ENCODE data around the gene THRAP3.

THRAP3 gene

DNA sequence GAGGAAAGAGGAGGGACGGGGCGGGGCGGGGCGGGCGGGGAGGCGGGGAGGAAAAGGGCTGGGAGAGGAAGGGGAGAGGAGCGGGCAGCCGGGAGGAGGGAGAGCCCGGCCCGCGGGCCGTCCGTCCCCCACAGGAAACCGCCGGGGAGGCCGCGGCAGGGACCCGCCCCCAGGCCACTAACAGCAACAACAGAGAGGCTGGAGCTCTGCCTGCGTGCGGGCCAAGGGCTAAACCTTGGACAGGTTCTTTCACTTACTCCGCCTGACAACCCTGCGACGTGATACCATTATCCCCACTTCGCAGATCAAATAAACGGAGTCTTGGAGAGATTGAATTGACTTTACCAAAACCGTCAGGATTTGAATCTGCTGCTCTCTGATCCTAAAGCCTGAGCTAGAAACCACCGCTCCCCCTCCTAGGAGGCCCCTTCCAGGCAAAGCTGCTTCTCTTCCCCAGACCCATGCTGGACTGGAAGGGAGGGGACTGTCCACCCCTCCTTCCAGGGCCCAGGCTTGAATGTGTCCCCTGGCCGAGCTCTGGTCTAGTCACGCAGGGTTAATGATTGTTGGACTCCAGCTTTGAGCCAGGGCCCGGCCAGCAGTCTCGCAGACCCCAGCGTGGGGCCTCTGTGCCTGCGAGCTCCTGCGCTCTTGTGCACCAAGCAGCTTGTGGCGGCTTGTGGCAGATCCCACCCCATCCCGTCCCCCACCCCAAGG lies 99.6 kb downstream of the THRAP3 start, which contains the start of gene EVA1B:
Gene EVA1B (minus strand): TSS at position 10 of the 717 bp plus-strand sequence. CDS start 608 bp downstream, outside the sequence.
- no peak for DNase-seq (ENCODE audit: low read depth)

- no peak for DNase-seq (ENCODE audit: low read depth)
Observed at GRCh38 chr1:36324353-36324703, 100.1 kb downstream of the THRAP3 start.

DNA sequence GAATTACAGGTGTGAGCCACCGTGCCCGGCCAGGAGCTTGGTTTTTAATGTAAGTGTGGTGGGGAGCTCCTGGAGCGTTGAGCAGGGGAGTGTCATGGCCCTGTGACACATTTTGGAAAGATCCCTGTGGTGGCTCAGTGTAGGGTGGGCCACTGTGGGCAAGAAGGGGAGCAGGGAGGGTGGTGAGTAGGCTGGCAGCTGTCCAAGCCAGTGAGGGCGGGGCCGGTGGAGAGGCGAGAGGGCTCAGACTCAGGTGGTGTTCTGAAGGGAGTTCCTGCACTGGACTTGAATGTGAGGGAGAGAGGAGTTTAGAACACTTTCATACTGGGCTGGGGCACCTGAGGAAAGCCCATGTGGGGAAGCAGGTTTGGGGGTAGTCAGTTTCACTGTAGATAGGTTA lies 102.3 kb downstream of the THRAP3 start:
- no peak for DNase-seq (ENCODE audit: low read depth)

DNA sequence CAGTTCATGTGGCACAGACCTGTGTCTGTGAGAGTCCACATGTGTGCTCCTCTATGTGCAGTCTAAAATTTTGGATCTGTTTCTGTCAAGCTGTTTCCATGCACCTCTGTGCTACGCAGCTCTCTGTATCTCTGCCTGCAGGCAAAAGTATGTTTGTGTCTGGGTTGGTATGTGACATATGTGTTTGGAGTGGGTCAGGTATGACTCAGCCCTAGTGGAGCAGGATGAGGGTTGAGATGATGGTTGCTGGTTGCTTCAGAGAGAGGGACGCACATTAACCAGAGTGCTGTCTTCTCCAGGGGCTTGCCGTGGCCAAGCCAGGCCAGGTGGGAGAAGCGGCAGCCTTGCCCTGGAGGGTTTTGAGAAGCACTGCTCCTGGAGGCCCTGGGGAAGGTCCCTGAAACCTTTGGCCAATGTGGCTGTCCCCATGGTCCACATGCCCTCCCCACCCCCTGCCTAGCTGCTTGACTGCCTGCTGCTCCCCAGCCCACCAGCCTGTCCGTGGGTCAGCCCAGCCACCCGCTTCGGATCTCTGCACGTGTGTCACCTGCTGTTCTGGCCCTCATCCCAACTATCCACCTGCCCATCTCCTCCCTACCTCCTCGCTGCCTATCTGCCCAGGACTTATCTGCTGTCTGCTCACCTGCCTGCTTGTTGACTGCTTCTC lies 103.3 kb downstream of the THRAP3 start:
- no peak for DNase-seq (ENCODE audit: low read depth)

DNA sequence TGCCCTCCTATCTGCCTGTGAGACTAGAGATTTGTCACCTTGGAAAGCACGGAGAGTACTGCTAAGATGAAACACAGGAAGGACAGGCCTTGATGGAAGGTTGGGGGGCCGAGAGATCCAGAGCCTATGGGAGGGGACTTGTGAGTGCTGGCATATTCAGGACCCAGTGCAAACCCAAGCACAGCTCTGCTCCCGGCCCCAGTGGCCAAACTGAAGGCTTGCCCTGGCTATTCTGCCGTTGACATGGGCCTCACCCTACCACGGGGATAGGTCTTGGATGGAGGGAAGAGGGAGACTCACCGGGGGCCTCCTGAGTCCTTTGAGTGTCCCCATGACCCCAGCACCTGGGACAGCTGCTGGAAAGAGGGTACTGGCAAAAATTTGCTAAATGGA lies 103.8 kb downstream of the THRAP3 start:
- no peak for DNase-seq (ENCODE audit: low read depth)

GRCh38 chr1:36328713-36329112 lies 104.5 kb downstream of the THRAP3 start:
- DNase-seq (ENCODE audit: low read depth): no peak

DNA sequence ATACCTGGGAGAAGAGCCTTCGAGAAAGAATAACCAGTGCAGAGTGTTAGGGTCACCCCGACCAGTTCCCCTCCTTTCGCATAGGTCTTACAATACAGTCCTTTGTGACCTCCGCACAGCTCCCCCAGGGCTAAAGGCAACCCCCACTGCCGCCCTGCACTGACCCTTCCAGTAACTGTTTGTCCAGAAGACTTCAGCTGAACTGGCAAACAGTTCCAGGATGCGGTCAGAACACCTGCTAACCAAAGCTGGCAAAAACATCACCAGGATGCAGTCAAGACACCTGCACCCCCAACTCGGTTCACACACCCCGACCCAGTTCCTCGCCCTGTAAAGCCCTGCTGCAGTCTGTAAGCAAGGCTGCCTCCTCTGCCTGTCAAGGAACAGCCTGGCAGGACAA lies 105.6 kb downstream of the THRAP3 start:
- DNase-seq (ENCODE audit: low read depth): no peak

DNA sequence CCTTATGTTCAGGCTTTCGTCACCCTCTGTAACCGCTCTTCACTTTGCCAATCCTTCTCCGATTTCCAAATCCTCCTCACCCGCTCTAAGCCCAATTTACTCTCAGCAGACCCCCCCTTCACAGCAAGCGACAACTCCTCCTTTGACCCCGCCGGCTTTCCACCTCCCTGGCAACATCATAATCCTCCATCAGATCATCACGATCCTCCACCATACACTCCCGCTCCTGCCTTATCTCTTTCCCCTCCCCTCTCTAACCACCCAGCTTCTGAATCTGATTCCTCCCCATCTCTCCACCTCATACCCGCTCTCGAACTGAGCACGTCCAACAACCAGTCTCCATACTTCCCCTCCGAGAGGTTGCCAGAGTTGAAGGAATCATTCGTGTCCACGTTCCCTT lies 106.7 kb downstream of the THRAP3 start:
- no peak for DNase-seq (ENCODE audit: low read depth)

DNA sequence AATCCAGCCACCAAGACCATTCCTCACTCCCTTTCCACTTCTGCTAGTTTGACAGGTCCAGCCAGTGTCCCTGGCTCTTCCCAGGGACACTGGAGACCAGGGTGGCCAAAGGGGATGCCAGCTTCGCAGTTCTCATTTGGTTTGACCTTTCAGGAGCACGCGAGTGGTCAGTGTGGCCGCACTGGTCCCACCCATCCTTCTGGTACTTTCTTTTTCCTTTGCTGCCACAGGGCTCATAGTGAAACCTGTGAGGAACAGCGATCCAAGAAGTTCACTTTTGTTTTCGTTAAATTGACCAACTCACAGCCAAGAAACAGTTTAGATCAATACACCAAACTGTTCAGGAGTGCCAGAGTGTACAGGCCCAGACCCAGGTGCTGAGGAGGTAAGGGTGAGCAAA lies 113.6 kb downstream of the THRAP3 start:
- DNase-seq (ENCODE audit: low read depth): no peak

- DNase-seq (ENCODE audit: low read depth): no peak
Observed at GRCh38 chr1:36339215-36339614, 115.0 kb downstream of the THRAP3 start.

- no peak for DNase-seq (ENCODE audit: low read depth)
Observed at GRCh38 chr1:36339615-36340014, 115.4 kb downstream of the THRAP3 start.

DNA sequence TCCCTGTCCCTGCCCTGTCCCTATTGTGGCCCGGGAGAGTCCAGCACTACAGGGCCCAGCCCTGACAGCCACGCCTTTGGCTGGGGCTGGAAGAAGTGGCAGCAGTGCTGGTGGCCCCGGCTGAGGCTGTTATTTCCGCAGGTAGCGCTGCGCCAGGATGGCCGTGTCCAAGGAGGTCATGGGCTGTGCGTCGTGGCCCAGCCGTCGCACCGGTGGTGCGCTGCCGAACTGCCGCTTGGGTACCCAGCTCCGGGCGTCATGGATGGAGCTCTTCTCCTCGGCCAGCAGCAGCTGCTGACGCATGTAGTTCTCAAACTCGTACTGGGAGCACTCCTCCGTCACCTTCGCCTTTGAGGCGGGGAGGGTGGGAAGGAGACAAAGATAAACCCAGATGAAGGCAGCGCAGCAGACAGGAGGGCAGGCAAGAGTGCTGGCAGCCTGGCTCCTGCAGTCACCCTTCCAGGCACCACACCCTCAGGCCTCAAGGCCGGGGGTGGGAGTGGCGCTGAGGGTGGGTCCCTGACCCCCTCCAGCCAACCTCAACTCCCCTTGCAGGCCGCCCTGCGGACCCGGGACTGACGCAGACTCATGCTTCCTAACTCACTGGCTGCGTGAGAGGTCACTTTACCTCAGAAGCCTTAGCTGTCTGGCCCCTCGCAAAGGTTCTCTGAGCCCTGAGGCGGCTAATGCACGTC lies 117.5 kb downstream of the THRAP3 start:
- DNase-seq (ENCODE audit: low read depth): no peak

DNA sequence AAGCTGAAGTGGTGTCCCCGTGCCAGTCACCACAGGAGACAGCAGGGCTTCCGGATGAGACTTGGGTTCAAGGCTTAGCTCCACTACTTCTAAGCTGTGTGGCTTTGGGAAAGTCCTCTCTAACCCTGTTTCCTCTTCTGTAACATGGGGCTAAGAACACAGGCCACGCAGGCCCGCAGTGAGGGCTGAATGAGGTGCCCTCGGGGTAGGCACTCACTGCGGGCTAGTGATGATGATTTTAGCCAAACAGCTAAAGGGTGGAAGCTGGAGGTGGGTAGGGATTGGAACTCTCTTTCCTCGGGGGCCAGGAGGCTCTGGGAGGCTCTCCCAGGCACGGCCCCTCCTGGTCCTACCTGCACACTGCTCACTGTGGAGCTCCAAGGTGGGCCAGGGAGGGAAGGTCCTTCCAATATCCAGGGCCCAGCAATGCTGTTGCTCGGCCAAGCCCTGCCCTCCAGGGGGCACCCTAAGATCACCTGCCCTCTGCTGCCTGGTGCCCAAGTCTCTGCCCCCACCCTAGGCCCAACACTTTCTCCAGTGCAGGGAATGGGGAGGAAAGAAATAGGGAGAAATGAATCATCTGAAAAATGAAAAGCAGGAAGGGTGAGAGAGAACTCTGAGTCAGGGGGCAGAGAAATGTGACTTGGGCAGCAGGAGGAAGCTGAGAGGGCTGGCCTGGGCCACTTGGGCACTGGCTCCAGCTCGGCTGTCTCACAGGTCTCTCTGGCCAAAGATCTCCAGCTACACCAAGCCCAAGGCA lies 118.4 kb downstream of the THRAP3 start:
- peak; percentile 51 for DNase-seq (ENCODE audit: low read depth)

DNA sequence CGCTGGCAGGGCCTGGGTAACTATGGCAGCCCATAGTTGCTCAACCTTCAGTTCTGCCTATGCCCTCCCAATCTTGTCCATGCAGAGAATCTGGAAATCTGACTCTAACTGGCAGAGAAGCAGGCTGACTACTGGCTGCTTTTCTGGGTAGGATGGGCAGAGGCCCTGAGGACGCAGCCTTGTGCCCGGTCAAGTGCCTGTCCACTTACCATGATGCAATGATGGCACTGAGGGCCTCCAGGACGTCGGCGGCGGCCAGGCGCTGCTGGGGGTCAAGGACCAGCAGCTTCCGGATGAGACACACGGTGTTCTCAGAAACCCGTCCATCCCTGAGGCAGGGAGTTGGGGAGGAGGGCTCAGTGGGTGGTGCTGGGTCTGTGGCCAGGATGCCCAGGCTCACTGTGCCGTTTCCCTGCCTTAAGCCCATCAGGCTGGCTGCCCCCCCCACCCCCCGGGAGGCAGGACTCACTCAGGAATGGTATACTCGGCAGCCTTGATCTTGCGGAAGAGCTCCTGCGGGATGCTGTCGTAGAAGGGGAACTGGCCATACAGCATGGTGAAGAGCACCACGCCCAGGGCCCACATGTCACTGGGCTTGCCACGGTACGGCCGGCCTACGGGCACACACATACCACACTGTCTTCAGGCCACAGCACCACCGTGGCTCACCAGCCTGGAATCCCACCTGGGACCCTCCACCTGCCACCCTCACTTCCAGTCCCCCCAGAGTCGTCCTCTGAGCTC lies 119.6 kb downstream of the THRAP3 start:
- DNase-seq (ENCODE audit: low read depth): no peak

- no peak for DNase-seq (ENCODE audit: low read depth)
Observed at GRCh38 chr1:36344395-36344680, 120.1 kb downstream of the THRAP3 start.

- no peak for DNase-seq (ENCODE audit: low read depth)
Observed at GRCh38 chr1:36345353-36345752, 121.1 kb downstream of the THRAP3 start.

GRCh38 chr1:36346741-36347370 lies 122.6 kb downstream of the THRAP3 start:
- DNase-seq (ENCODE audit: low read depth): no peak

DNA sequence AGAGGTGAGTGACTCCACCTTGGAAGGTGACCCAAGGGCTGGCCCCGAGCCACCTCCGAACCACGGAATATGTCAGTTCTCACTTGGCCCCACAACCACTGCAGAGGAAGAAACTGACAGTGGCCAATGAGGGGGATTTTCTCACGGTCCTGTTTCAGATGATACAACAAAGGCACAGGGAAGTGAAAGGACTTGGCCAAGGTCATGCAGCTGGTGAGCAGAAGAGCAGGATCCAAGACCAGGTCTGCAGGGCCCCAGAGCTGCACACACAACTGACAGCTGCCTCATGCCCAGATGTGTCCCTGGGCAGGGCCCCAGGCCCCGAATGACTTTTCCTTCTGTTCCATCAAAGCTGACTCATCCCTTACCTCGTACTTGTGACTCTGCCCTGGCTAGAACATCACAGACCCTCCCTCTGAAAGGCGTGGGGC lies 125.0 kb downstream of the THRAP3 start:
- no peak for DNase-seq (ENCODE audit: low read depth)

DNA sequence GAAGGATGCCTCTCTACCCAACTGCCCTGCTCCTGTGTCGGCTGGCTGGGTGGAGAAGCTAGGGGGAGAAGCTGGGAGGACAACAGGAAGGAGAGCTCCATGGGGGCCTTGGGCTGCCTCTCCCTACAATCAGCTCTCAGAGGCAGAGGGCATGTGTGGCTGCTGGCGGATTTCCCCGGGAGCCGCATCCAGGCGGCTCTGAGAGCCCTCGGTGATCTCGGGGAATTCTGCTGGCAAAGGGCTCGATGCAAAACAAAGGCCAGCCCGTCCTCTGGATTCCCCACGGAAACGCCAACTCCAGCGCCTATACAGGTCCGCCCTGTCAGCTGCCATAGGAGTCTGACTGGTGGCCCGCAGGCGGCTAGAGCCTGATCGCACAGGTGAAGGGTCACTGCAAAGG lies 125.6 kb downstream of the THRAP3 start:
- DNase-seq (ENCODE audit: low read depth): no peak

- DNase-seq (ENCODE audit: low read depth): peak; percentile 46
Observed at GRCh38 chr1:36350659-36351226, 126.5 kb downstream of the THRAP3 start.
